Tibial nerve (tissue), 3 donors: ENCODE data around the gene ASB1.

Source experiments
- CTCF ChIP-seq, 5 experiments: fragments of 200-600 bp in 3 of 5; fragments of 450-650 bp in 2 of 5; sonication (generic) in 3 of 5; IDR thresholded peaks; one replicate each; pipeline ENCODE4 v1.5.1; 2016 to 2019; ENCODE audit warnings: antibody characterized with exemption in 5 of 5, mild to moderate bottlenecking in 3 of 5, moderate library complexity in 2 of 5
- POLR2A ChIP-seq, 2 donors: fragments of 450-650 bp; IDR thresholded peaks; one replicate each; pipeline ENCODE4 v1.6.1; 2017; ENCODE audit warnings: antibody characterized with exemption in 2 of 2, mild to moderate bottlenecking in 2 of 2, moderate library complexity in 2 of 2

GRCh38 chr2:238406221-238406997 is 20.3 kb upstream of the ASB1 start:
- no peak for TF ChIP-seq POLR2A (IDR thresholded peaks at IDR 0.05)
- TF ChIP-seq CTCF (IDR thresholded peaks at IDR 0.05) = no peak
